K562 (cell line): Measurements from ENCODE around the gene NEXN. TPM values are rescaled to one million over a fixed set of nuclear protein-coding genes. Genes with fewer than 3 reads are reported as not detected.

Experiments
- HSF4 ChIP-seq: fragments of 250-450 bp; sonication (Bioruptor Pico); IDR thresholded peaks from 2 replicates; pipeline ENCODE4 v2.1.2; 2022; ENCODE audit warnings: mild to moderate bottlenecking, moderate library complexity, borderline replicate concordance
- NFXL1 ChIP-seq: fragments of 450-650 bp; formaldehyde crosslinking; IDR thresholded peaks from 2 replicates; pipeline ENCODE4 v1.4.0; 2021; ENCODE audit warnings: mild to moderate bottlenecking
- TARDBP ChIP-seq: fragments of 450-650 bp; IDR thresholded peaks from 2 replicates; pipeline ENCODE4 v1.6.1; 2016
- ZNF75A ChIP-seq: fragments of 450-650 bp; formaldehyde crosslinking; IDR thresholded peaks from 2 replicates; pipeline ENCODE4 v1.4.0; 2020; ENCODE audit warnings: mild to moderate bottlenecking
- polyA plus RNA-seq, 8 experiments: library from polyadenylated mRNA; depleted of rRNA in 4 of 8; stranded (reverse) in 5 of 8; unstranded in 3 of 8; fragments of >200 nt; fragmentation: Nextera tagmentation in 2 of 8; fragmentation: Illumina TruSeq in 1 of 8; extraction: Ambion mirVana in 2 of 8; extraction: Trizol in 1 of 8; gene quantifications; 2 replicates each; pipeline versions ENCODE4 v1.2.1 to v1.2.3, GENCODE V29; 2011 to 2014; ENCODE audit warnings: inconsistent platforms in 1 of 8, missing spikeins in 1 of 8
- total RNA-seq, 7 experiments: library from RNA; depleted of rRNA in 6 of 7; stranded (reverse); fragments of >200 nt in 6 of 7; fragmentation: Illumina TruSeq in 2 of 7; extraction: Trizol in 2 of 7; gene quantifications; 2 replicates each; pipeline versions ENCODE4 v1.2.1 to v1.2.3, GENCODE V29; 2011 to 2021; ENCODE audit warnings: low replicate concordance in 1 of 7
- TF ChIP-seq, protein P1 (sequence below): fragments of 200-600 bp; sonication (generic); IDR thresholded peaks from one replicate; pipeline ENCODE4 v1.6.1; 2012; ENCODE audit warnings: mild to moderate bottlenecking, low read depth, low read length, inconsistent platforms
- TF ChIP-seq, protein P2 (sequence below): sonication (generic); formaldehyde crosslinking; IDR thresholded peaks from 2 replicates; pipeline ENCODE4 v1.8.0; 2022; ENCODE audit warnings: mild to moderate bottlenecking, missing genetic modification reagents
- TF ChIP-seq, protein P3 (sequence below): IDR thresholded peaks from 2 replicates; pipeline ENCODE4 v1.6.1; 2011; ENCODE audit warnings: borderline replicate concordance, low read depth, mild to moderate bottlenecking, moderate library complexity, low read length; ENCODE audit not compliant: insufficient read depth, poor library complexity, severe bottlenecking

The NEXN gene
- total and polyA plus RNA-seq, 9 of the 15 experiments (the other 6 are each of a cell fraction or from before 2014, with no cell fraction given) = 0.18 to 1.8 (median 0.76) TPM

DNA sequence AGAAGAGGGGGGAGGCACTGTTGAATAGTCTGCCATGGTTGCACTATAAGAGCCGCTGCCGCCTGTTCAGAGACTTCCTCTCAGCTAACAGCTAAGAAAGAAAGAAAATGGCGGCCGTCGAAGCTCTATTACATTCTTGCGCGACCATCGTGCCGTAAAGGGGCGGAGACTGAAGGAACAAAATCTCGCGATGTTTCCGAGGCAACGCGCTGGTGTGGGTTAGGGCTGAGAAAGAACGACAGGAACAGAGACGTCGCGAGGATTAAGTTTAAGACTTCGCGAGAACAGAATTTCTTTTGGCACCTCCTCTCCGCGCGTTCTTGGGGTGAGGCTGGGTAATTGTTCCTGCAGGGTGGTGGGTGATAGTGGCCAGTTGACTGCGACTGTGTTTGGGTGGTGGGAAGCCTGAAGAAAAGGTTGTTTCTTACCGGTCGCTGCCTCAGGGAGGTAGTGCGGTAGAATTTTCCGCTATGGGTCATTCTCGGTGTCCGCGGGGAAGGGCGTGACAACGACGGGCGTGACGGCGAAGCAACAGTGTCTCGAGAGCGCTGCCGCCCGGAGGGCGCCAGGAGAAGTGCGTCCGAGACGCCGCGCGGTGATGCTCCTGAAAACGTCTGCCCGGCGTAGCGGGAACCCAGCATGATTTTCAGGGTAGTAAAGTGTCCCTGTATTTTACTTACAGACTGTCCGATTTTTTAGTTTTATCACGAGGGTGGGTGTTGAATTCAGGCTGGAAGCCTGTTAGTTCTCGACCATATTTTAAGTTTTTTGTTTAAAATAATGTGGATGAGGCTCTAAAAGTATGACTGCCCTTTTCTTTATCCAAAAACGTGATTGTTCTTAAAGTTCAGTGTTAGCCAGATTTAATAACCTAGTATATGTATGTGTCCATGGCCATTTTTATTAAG, 90.8 kb downstream of the NEXN start, which contains the start of gene FUBP1 (continued):
- TF ChIP-seq, protein P1, sequence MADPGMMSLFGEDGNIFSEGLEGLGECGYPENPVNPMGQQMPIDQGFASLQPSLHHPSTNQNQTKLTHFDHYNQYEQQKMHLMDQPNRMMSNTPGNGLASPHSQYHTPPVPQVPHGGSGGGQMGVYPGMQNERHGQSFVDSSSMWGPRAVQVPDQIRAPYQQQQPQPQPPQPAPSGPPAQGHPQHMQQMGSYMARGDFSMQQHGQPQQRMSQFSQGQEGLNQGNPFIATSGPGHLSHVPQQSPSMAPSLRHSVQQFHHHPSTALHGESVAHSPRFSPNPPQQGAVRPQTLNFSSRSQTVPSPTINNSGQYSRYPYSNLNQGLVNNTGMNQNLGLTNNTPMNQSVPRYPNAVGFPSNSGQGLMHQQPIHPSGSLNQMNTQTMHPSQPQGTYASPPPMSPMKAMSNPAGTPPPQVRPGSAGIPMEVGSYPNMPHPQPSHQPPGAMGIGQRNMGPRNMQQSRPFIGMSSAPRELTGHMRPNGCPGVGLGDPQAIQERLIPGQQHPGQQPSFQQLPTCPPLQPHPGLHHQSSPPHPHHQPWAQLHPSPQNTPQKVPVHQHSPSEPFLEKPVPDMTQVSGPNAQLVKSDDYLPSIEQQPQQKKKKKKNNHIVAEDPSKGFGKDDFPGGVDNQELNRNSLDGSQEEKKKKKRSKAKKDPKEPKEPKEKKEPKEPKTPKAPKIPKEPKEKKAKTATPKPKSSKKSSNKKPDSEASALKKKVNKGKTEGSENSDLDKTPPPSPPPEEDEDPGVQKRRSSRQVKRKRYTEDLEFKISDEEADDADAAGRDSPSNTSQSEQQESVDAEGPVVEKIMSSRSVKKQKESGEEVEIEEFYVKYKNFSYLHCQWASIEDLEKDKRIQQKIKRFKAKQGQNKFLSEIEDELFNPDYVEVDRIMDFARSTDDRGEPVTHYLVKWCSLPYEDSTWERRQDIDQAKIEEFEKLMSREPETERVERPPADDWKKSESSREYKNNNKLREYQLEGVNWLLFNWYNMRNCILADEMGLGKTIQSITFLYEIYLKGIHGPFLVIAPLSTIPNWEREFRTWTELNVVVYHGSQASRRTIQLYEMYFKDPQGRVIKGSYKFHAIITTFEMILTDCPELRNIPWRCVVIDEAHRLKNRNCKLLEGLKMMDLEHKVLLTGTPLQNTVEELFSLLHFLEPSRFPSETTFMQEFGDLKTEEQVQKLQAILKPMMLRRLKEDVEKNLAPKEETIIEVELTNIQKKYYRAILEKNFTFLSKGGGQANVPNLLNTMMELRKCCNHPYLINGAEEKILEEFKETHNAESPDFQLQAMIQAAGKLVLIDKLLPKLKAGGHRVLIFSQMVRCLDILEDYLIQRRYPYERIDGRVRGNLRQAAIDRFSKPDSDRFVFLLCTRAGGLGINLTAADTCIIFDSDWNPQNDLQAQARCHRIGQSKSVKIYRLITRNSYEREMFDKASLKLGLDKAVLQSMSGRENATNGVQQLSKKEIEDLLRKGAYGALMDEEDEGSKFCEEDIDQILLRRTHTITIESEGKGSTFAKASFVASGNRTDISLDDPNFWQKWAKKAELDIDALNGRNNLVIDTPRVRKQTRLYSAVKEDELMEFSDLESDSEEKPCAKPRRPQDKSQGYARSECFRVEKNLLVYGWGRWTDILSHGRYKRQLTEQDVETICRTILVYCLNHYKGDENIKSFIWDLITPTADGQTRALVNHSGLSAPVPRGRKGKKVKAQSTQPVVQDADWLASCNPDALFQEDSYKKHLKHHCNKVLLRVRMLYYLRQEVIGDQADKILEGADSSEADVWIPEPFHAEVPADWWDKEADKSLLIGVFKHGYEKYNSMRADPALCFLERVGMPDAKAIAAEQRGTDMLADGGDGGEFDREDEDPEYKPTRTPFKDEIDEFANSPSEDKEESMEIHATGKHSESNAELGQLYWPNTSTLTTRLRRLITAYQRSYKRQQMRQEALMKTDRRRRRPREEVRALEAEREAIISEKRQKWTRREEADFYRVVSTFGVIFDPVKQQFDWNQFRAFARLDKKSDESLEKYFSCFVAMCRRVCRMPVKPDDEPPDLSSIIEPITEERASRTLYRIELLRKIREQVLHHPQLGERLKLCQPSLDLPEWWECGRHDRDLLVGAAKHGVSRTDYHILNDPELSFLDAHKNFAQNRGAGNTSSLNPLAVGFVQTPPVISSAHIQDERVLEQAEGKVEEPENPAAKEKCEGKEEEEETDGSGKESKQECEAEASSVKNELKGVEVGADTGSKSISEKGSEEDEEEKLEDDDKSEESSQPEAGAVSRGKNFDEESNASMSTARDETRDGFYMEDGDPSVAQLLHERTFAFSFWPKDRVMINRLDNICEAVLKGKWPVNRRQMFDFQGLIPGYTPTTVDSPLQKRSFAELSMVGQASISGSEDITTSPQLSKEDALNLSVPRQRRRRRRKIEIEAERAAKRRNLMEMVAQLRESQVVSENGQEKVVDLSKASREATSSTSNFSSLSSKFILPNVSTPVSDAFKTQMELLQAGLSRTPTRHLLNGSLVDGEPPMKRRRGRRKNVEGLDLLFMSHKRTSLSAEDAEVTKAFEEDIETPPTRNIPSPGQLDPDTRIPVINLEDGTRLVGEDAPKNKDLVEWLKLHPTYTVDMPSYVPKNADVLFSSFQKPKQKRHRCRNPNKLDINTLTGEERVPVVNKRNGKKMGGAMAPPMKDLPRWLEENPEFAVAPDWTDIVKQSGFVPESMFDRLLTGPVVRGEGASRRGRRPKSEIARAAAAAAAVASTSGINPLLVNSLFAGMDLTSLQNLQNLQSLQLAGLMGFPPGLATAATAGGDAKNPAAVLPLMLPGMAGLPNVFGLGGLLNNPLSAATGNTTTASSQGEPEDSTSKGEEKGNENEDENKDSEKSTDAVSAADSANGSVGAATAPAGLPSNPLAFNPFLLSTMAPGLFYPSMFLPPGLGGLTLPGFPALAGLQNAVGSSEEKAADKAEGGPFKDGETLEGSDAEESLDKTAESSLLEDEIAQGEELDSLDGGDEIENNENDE = no peak
- no peak for TF ChIP-seq NFXL1 (CRISPR knock-in tag)
- no peak for TF ChIP-seq HSF4 (CRISPR knock-in tag)
- TF ChIP-seq, protein P2, sequence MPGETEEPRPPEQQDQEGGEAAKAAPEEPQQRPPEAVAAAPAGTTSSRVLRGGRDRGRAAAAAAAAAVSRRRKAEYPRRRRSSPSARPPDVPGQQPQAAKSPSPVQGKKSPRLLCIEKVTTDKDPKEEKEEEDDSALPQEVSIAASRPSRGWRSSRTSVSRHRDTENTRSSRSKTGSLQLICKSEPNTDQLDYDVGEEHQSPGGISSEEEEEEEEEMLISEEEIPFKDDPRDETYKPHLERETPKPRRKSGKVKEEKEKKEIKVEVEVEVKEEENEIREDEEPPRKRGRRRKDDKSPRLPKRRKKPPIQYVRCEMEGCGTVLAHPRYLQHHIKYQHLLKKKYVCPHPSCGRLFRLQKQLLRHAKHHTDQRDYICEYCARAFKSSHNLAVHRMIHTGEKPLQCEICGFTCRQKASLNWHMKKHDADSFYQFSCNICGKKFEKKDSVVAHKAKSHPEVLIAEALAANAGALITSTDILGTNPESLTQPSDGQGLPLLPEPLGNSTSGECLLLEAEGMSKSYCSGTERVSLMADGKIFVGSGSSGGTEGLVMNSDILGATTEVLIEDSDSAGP (CRISPR knock-in tag) = no peak
- TF ChIP-seq TARDBP = peak; percentile 48; the same call in 1 of the 2 replicates
- TF ChIP-seq ZNF75A (CRISPR knock-in tag) = no peak
- TF ChIP-seq, protein P3, sequence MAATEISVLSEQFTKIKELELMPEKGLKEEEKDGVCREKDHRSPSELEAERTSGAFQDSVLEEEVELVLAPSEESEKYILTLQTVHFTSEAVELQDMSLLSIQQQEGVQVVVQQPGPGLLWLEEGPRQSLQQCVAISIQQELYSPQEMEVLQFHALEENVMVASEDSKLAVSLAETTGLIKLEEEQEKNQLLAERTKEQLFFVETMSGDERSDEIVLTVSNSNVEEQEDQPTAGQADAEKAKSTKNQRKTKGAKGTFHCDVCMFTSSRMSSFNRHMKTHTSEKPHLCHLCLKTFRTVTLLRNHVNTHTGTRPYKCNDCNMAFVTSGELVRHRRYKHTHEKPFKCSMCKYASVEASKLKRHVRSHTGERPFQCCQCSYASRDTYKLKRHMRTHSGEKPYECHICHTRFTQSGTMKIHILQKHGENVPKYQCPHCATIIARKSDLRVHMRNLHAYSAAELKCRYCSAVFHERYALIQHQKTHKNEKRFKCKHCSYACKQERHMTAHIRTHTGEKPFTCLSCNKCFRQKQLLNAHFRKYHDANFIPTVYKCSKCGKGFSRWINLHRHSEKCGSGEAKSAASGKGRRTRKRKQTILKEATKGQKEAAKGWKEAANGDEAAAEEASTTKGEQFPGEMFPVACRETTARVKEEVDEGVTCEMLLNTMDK = no peak
